ENCODE measurements around the gene CMYA5.
A peak's percentile ranks its signal among the peaks of the same experiment; 100 is the strongest.

The CMYA5 gene

DNA sequence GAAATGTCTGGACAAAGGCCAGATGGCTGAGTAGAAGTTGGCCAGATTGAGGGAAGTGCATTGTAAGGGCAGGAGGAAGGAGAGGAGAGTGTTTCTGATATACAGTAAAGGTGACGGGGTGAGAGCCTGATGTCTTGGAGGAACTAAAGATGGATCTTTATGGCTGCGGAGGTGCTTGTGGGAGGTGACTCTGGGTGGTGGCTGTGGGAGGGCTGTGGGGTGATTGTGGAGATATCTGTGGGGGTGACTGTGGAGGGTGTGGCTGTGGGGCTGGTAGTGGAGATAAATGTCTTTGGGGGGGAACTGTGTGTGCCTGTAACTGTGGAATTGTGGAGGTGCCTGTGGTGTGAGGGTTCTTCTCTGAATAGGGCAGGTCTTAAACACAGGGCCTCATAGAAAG lies 121.4 kb downstream of the CMYA5 start:
- no peak overlapping the region for H3K27ac ChIP-seq (ENCODE audit: low read length)
- no peaks in the 10 kb centered on the region for H3K9me3 ChIP-seq (ENCODE audit: control insufficient read depth, insufficient read depth, low read length)
- H3K36me3 ChIP-seq (ENCODE audit: control insufficient read depth, insufficient read depth, low read length): no peaks in the 10 kb centered on the region
- H3K27me3 ChIP-seq (ENCODE audit: control insufficient read depth, insufficient read depth, low read length): no peaks in the 10 kb centered on the region
- H3K4me1 ChIP-seq (ENCODE audit: control insufficient read depth, insufficient read depth, low read length): no peaks in the 10 kb centered on the region
- WGBS (ENCODE audit: insufficient coverage, insufficient read length): no CpG with 5 or more reads among the region's 2 CpGs
- H3K4me3 ChIP-seq (ENCODE audit: low read length): no peak overlapping the region
- no peak for DNase-seq (ENCODE audit: low read depth, low spot score)

DNA sequence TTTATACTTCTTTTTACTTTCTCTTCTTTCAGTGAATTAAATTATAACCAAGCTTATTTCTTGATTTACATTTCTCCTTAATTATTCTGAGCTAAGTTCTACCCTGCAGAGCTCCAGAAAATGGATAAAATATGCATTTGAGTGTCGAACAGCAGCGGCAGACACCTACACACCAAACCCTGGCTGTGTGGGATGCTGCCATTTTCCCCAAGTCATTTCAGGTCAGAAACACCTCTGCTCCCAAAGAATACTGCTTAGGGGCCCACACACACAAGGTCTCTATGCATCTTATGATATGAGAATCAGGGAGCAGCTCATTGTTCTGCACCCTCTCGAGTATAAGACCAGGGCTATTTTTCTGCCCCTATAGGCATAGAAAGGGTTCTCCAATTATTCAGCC lies 122.3 kb downstream of the CMYA5 start:
- WGBS (ENCODE audit: insufficient coverage, insufficient read length): no CpG with 5 or more reads among the region's 3 CpGs
- H3K4me1 ChIP-seq (ENCODE audit: control insufficient read depth, insufficient read depth, low read length): no peaks in the 10 kb centered on the region
- H3K27ac ChIP-seq (ENCODE audit: low read length): no peak overlapping the region
- no peaks in the 10 kb centered on the region for H3K9me3 ChIP-seq (ENCODE audit: control insufficient read depth, insufficient read depth, low read length)
- H3K27me3 ChIP-seq (ENCODE audit: control insufficient read depth, insufficient read depth, low read length): no peaks in the 10 kb centered on the region
- H3K36me3 ChIP-seq (ENCODE audit: control insufficient read depth, insufficient read depth, low read length): no peaks in the 10 kb centered on the region
- DNase-seq (ENCODE audit: low read depth, low spot score): no peak
- no peak overlapping the region for H3K4me3 ChIP-seq (ENCODE audit: low read length)

DNA sequence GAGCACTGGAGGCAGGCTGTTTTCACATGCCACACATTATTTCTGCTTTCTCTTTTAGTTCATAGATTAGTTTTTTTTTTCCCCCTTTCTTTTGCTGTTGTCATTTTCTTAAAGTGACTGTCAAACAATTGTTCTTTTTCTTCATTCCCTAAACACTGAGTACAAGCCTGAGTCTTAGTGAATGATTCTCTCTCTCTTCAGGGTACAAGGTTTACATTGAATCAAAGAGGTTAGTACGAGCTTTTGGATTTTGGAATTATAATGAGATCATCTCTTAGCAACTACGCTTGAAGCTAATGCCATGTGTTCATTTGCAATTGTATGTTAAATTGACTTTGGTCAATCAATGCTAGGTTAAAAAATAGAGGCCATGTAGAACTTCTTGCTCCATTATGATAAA lies 125.1 kb downstream of the CMYA5 start:
- no peak for DNase-seq (ENCODE audit: low read depth, low spot score)
- H3K27me3 ChIP-seq (ENCODE audit: control insufficient read depth, insufficient read depth, low read length): no peaks in the 10 kb centered on the region
- no peaks in the 10 kb centered on the region for H3K36me3 ChIP-seq (ENCODE audit: control insufficient read depth, insufficient read depth, low read length)
- no peaks in the 10 kb centered on the region for H3K9me3 ChIP-seq (ENCODE audit: control insufficient read depth, insufficient read depth, low read length)
- H3K4me3 ChIP-seq (ENCODE audit: low read length): no peak overlapping the region
- no CpG with 5 or more reads among the region's 2 CpGs for WGBS (ENCODE audit: insufficient coverage, insufficient read length)
- no peak overlapping the region for H3K27ac ChIP-seq (ENCODE audit: low read length)
- no peaks in the 10 kb centered on the region for H3K4me1 ChIP-seq (ENCODE audit: control insufficient read depth, insufficient read depth, low read length)

DNA sequence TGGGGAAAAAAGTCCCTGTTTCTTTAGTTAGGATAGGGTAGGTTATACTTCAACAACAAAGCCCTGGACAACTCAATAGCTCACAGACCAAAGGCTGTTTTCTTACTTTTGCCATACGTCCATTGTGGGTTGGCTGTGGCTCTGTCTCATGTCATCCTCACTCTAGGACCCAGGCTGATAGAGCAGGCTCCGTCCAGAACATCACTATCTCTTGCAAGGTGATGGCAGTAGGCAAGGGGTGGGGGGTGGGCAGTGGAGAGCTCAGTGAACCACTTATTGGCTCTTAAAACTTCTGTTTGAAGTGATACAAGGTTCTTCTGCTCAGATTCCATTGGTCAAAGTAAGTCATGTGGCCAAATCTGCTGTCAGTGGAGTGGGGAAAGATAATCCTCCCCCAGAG lies 126.4 kb downstream of the CMYA5 start:
- Histone ChIP-seq H3K36me3 (ENCODE audit: control insufficient read depth, insufficient read depth, low read length) (no peaks in the 10 kb centered on the region), H3K4me1 (ENCODE audit: control insufficient read depth, insufficient read depth, low read length) (no peaks in the 10 kb centered on the region), H3K4me3 (ENCODE audit: low read length) (no peak overlapping the region), H3K27ac (ENCODE audit: low read length) (no peak overlapping the region), H3K27me3 (ENCODE audit: control insufficient read depth, insufficient read depth, low read length) (no peaks in the 10 kb centered on the region), H3K9me3 (ENCODE audit: control insufficient read depth, insufficient read depth, low read length) (no peaks in the 10 kb centered on the region)
- no peak for DNase-seq (ENCODE audit: low read depth, low spot score)
- no CpG with 5 or more reads among the region's 2 CpGs for WGBS (ENCODE audit: insufficient coverage, insufficient read length)

DNA sequence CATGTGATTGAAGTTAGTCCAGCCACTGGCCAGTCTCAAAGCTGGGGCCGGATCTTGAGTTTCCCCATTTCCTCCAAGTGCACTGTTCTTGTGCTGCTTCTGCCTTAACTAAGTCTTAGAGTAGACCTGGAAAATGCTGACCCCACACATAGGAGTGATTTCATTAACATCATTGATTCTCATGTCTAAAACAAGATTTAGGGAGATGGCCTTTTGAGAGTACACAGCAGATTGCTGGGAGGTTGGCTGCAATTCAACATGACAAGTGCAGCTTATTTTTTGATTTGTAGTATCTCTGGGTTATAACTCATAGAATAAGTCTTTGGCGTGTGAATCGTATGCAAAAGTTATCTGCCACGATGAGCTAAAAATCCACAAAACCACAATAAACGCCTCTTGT lies 131.0 kb downstream of the CMYA5 start:
- no peaks in the 10 kb centered on the region for H3K4me1 ChIP-seq (ENCODE audit: control insufficient read depth, insufficient read depth, low read length)
- H3K27ac ChIP-seq (ENCODE audit: low read length): no peak overlapping the region
- H3K27me3 ChIP-seq (ENCODE audit: control insufficient read depth, insufficient read depth, low read length): no peaks in the 10 kb centered on the region
- H3K36me3 ChIP-seq (ENCODE audit: control insufficient read depth, insufficient read depth, low read length): no peaks in the 10 kb centered on the region
- no peaks in the 10 kb centered on the region for H3K9me3 ChIP-seq (ENCODE audit: control insufficient read depth, insufficient read depth, low read length)
- no CpG with 5 or more reads among the region's 5 CpGs for WGBS (ENCODE audit: insufficient coverage, insufficient read length)
- no peak for DNase-seq (ENCODE audit: low read depth, low spot score)
- no peak overlapping the region for H3K4me3 ChIP-seq (ENCODE audit: low read length)

DNA sequence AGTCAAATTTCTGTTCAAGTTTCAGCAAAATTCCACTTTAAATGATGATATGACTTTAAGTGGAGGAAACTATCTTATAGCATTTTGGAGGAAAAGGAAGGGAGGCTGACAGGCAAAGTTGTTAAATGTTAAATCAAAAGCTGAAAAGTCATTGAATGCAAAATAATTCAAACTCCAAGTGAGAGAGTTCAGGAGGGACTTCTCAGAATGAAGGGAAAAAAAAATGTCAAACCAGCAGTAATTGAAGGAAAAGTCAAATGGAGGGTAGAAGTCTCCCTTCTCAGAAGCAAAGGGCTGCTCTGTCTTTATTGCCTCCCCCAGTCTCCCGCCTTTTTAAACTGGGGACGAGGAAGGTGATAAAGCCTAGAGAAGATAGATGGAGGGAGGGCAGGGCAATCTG lies 134.8 kb downstream of the CMYA5 start:
- no CpG with 5 or more reads among the region's 2 CpGs for WGBS (ENCODE audit: insufficient coverage, insufficient read length)
- no peaks in the 10 kb centered on the region for H3K4me1 ChIP-seq (ENCODE audit: control insufficient read depth, insufficient read depth, low read length)
- H3K27me3 ChIP-seq (ENCODE audit: control insufficient read depth, insufficient read depth, low read length): no peaks in the 10 kb centered on the region
- no peaks in the 10 kb centered on the region for H3K36me3 ChIP-seq (ENCODE audit: control insufficient read depth, insufficient read depth, low read length)
- no peak overlapping the region for H3K27ac ChIP-seq (ENCODE audit: low read length)
- no peaks in the 10 kb centered on the region for H3K9me3 ChIP-seq (ENCODE audit: control insufficient read depth, insufficient read depth, low read length)
- DNase-seq (ENCODE audit: low read depth, low spot score): no peak
- no peak overlapping the region for H3K4me3 ChIP-seq (ENCODE audit: low read length)

DNA sequence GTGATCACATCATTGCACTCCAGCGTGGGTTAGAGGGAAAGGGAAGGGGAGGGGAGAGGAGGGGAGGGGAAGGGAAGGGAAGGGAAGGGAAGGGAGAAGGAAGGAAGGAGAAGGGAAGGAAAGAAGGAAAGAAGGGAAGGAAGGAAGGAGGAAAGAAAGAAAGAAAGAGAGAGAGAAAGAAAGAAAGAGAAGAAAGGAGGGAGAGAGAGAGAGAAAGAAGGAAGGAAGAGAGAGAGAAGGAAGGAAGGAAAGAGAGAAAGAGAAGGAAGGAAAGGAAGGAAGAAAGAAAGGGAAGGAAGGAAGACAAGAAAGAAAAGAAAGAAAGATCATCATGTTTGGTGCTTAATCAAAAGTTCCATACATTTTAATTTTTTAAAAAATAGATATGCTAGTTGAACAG lies 136.2 kb downstream of the CMYA5 start:
- Histone ChIP-seq H3K9me3 (ENCODE audit: control insufficient read depth, insufficient read depth, low read length) (no peaks in the 10 kb centered on the region), H3K27me3 (ENCODE audit: control insufficient read depth, insufficient read depth, low read length) (no peaks in the 10 kb centered on the region), H3K4me1 (ENCODE audit: control insufficient read depth, insufficient read depth, low read length) (no peaks in the 10 kb centered on the region), H3K4me3 (ENCODE audit: low read length) (no peak overlapping the region), H3K36me3 (ENCODE audit: control insufficient read depth, insufficient read depth, low read length) (no peaks in the 10 kb centered on the region), H3K27ac (ENCODE audit: low read length) (no peak overlapping the region)
- WGBS (ENCODE audit: insufficient coverage, insufficient read length): no CpG with 5 or more reads among the region's 1 CpG
- no peak for DNase-seq (ENCODE audit: low read depth, low spot score)

DNA sequence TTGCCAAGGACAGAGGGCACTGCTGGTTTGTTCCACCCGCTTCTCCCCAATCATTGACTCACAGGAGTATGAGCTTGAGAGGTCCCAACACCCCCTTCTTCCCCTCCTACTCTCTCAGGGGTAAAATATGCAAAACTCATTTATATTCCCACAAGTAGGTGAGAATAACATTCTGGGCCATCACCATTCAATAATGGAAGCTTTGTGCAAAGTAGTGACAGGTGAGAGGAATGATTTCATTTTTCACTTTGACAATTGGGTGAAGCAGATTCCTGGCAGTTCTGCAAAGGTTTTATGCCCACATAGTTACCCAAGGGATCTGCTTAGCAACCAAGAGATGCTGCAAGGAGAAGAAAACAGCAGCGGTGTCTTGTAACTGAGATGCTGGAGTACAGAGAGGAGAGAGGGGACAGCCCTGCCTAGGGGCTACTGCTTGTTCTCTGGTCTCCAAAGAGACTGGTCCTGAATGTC lies 137.6 kb downstream of the CMYA5 start:
- Histone ChIP-seq H3K27ac (ENCODE audit: low read length) (no peak overlapping the region), H3K4me3 (ENCODE audit: low read length) (no peak overlapping the region), H3K4me1 (ENCODE audit: control insufficient read depth, insufficient read depth, low read length) (no peaks in the 10 kb centered on the region), H3K36me3 (ENCODE audit: control insufficient read depth, insufficient read depth, low read length) (no peaks in the 10 kb centered on the region), H3K9me3 (ENCODE audit: control insufficient read depth, insufficient read depth, low read length) (no peaks in the 10 kb centered on the region), H3K27me3 (ENCODE audit: control insufficient read depth, insufficient read depth, low read length) (no peaks in the 10 kb centered on the region)
- WGBS (ENCODE audit: insufficient coverage, insufficient read length): no CpG with 5 or more reads among the region's 2 CpGs
- no peak for DNase-seq (ENCODE audit: low read depth, low spot score)

DNA sequence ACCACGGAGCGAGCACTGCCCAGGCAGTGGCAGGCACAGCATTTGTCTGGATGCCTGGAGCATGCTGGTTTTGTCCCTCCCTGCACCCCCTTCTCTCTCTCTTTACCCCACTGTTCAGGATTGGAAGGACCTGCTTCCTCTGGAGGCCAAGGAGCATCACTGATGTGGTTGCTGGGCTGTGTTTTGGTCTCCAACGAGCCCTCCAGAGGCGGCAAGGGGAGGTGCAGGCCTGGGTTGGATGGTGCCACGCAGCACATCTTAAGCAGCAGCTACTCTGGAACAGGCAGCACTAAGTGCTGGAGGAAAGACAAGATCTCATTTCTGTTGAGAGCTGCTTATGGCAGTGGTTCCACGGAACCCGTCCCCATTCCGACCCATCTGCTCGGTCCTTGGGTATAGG lies 139.6 kb downstream of the CMYA5 start:
- Histone ChIP-seq H3K4me1 (ENCODE audit: control insufficient read depth, insufficient read depth, low read length) (no peaks in the 10 kb centered on the region), H3K27me3 (ENCODE audit: control insufficient read depth, insufficient read depth, low read length) (no peaks in the 10 kb centered on the region), H3K4me3 (ENCODE audit: low read length) (no peak overlapping the region), H3K27ac (ENCODE audit: low read length) (no peak overlapping the region), H3K36me3 (ENCODE audit: control insufficient read depth, insufficient read depth, low read length) (no peaks in the 10 kb centered on the region), H3K9me3 (ENCODE audit: control insufficient read depth, insufficient read depth, low read length) (no peaks in the 10 kb centered on the region)
- no CpG with 5 or more reads among the region's 9 CpGs for WGBS (ENCODE audit: insufficient coverage, insufficient read length)
- peak; percentile 41 for DNase-seq (ENCODE audit: low read depth, low spot score)

DNA sequence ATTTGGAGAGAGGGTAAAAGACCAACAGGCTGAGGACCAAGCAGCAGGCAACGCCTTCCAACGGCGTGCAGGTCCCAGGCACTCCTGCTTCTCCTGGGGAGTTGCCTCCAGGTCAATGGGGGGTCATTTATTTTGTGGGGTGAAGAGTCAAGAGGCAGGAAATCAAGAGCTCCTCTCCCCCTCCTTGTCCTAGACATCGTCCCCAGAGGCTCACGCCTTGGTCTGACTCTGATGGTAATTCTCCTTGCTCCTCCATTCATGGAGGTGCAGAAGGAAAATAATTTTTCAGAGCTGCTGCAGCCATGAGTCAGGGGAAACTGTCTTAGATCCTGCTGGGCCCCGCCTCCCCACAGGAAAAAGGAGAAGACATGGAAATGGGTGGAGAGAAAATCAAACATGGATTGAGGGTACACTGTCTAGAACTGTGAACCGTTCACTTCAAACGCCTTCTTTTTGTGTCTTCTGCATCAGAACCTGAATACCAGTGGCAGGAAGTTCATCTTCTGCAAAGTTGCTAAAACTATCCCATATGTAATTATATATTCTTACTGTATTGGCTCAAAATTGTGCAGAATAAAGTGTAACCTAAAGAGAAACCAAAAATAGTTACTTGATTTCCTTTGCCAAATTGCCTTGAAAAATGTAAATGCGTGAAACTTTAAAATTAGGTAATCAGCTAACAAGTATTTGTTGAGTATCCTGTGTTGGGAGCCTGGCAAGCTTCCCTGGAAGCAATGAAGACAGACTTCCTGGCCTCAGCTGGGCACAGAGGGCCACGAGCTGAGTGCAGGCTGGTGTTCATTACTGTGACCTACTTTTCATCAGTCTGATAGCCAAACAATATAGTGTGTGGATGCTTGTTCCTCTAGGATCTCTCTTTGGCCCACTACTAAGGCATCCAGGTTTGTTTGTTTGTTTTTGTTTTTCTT lies 142.0 kb downstream of the CMYA5 start:
- H3K9me3 ChIP-seq (ENCODE audit: control insufficient read depth, insufficient read depth, low read length): no peaks in the 10 kb centered on the region
- no peak overlapping the region for H3K4me3 ChIP-seq (ENCODE audit: low read length)
- WGBS (ENCODE audit: insufficient coverage, insufficient read length): no CpG with 5 or more reads among the region's 10 CpGs
- H3K4me1 ChIP-seq (ENCODE audit: control insufficient read depth, insufficient read depth, low read length): no peaks in the 10 kb centered on the region
- no peak overlapping the region for H3K27ac ChIP-seq (ENCODE audit: low read length)
- no peaks in the 10 kb centered on the region for H3K27me3 ChIP-seq (ENCODE audit: control insufficient read depth, insufficient read depth, low read length)
- DNase-seq (ENCODE audit: low read depth, low spot score): no peak
- H3K36me3 ChIP-seq (ENCODE audit: control insufficient read depth, insufficient read depth, low read length): no peaks in the 10 kb centered on the region

DNA sequence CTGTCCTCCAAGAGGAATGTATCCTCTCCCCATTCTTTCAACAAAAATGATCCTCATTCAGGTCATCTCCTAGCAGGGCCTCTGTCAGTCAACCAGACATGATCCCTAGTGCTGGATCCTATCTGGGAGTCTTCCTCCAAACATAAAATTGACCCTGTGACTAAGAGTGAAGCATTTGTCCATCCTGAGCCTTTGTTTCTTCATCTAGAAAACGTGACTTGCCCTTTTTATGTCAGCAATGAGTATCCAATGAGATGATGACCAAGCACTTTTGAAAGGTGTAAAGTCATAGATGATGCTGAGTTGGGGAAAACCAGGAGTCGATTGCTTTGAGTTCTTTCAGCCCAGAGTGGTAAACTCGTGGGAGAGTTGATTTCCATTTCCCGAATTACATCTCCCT lies 143.3 kb downstream of the CMYA5 start:
- Histone ChIP-seq H3K9me3 (ENCODE audit: control insufficient read depth, insufficient read depth, low read length) (no peaks in the 10 kb centered on the region), H3K4me1 (ENCODE audit: control insufficient read depth, insufficient read depth, low read length) (no peaks in the 10 kb centered on the region), H3K27me3 (ENCODE audit: control insufficient read depth, insufficient read depth, low read length) (no peaks in the 10 kb centered on the region), H3K4me3 (ENCODE audit: low read length) (no peak overlapping the region), H3K27ac (ENCODE audit: low read length) (no peak overlapping the region), H3K36me3 (ENCODE audit: control insufficient read depth, insufficient read depth, low read length) (no peaks in the 10 kb centered on the region)
- WGBS (ENCODE audit: insufficient coverage, insufficient read length): no CpG with 5 or more reads among the region's 4 CpGs
- no peak for DNase-seq (ENCODE audit: low read depth, low spot score)

All from iPS DF 6.9 (cell line).